ENCODE measurements around the gene HOXA3.
A peak's percentile ranks its signal among the peaks of the same experiment; 100 is the strongest.

- TF ChIP-seq, protein P1, sequence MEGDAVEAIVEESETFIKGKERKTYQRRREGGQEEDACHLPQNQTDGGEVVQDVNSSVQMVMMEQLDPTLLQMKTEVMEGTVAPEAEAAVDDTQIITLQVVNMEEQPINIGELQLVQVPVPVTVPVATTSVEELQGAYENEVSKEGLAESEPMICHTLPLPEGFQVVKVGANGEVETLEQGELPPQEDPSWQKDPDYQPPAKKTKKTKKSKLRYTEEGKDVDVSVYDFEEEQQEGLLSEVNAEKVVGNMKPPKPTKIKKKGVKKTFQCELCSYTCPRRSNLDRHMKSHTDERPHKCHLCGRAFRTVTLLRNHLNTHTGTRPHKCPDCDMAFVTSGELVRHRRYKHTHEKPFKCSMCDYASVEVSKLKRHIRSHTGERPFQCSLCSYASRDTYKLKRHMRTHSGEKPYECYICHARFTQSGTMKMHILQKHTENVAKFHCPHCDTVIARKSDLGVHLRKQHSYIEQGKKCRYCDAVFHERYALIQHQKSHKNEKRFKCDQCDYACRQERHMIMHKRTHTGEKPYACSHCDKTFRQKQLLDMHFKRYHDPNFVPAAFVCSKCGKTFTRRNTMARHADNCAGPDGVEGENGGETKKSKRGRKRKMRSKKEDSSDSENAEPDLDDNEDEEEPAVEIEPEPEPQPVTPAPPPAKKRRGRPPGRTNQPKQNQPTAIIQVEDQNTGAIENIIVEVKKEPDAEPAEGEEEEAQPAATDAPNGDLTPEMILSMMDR (IDR thresholded peaks at IDR 0.05), result no peak
- TF ChIP-seq EZH2 (IDR thresholded peaks at IDR 0.05) (no peak), EZH2phosphoT487 (IDR thresholded peaks at IDR 0.05) (peak; percentile 65)
These were observed 24.8 kb upstream of the HOXA3 start for GRCh38 chr7:27176962-27177794.

Data from neural progenitor cell (in vitro differentiated cells).